Measurements from ENCODE around the gene BEST1. TPM values are rescaled to one million over a fixed set of nuclear protein-coding genes. Genes with fewer than 3 reads are reported as not detected.

Gene BEST1
- total RNA-seq, 1 donor, result 8.0 TPM

GRCh38 chr11:61959678-61960077 lies 9.5 kb downstream of the BEST1 start:
- Histone ChIP-seq H3K9me3 (ENCODE audit: low read depth, low read length) (no peaks in the 10 kb centered on the region), H3K27ac (ENCODE audit: low read depth, low read length) (no peak overlapping the region)
- TF ChIP-seq CTCF (IDR thresholded peaks at IDR 0.05; ENCODE audit: extremely low read depth, low read depth, low read length), result no peak

GRCh38 chr11:61960532-61960931 lies 10.4 kb downstream of the BEST1 start:
- Histone ChIP-seq H3K4me1 (ENCODE audit: insufficient read depth, low read length) (peaks cover 32% of the 10 kb centered on the region), H2AFZ (ENCODE audit: low read length) (no peak overlapping the region), H4K20me1 (ENCODE audit: insufficient read depth, low read length) (peaks cover 24% of the 10 kb centered on the region), H3K79me2 (ENCODE audit: insufficient read depth, low read length) (peaks cover 14% of the 10 kb centered on the region), H3K4me2 (ENCODE audit: insufficient read depth, low read length) (no peak overlapping the region), H3K9me3 (ENCODE audit: low read depth, low read length) (no peaks in the 10 kb centered on the region), H3K4me3 (ENCODE audit: insufficient read depth, low read length) (no peak overlapping the region), H3K36me3 (ENCODE audit: insufficient read depth, low read length) (peaks cover 28% of the 10 kb centered on the region), H3K27me3 (ENCODE audit: insufficient read depth, low read length) (no peaks in the 10 kb centered on the region), H3K27ac (ENCODE audit: low read depth, low read length) (no peak overlapping the region)
- TF ChIP-seq CTCF (IDR thresholded peaks at IDR 0.05; ENCODE audit: extremely low read depth, low read depth, low read length), result no peak
- DNase-seq (ENCODE audit: insufficient read length, low spot score, missing footprints), result no peak

More at GRCh38 chr11:61959678-61960077, 9.5 kb downstream of the BEST1 start:
- Histone ChIP-seq H3K27me3 (ENCODE audit: insufficient read depth, low read length) (no peaks in the 10 kb centered on the region), H3K4me3 (ENCODE audit: insufficient read depth, low read length) (no peak overlapping the region), H3K79me2 (ENCODE audit: insufficient read depth, low read length) (peaks cover 6% of the 10 kb centered on the region), H3K4me1 (ENCODE audit: insufficient read depth, low read length) (peaks cover 26% of the 10 kb centered on the region), H4K20me1 (ENCODE audit: insufficient read depth, low read length) (peaks cover 16% of the 10 kb centered on the region), H3K4me2 (ENCODE audit: insufficient read depth, low read length) (no peak overlapping the region), H3K36me3 (ENCODE audit: insufficient read depth, low read length) (peaks cover 19% of the 10 kb centered on the region), H2AFZ (ENCODE audit: low read length) (no peak overlapping the region)
- DNase-seq (ENCODE audit: insufficient read length, low spot score, missing footprints), result no peak

- Histone ChIP-seq H3K4me3 (ENCODE audit: insufficient read depth, low read length) (no peak overlapping the region), H4K20me1 (ENCODE audit: insufficient read depth, low read length) (peaks cover 36% of the 10 kb centered on the region), H3K79me2 (ENCODE audit: insufficient read depth, low read length) (peaks cover 20% of the 10 kb centered on the region), H3K9me3 (ENCODE audit: low read depth, low read length) (no peaks in the 10 kb centered on the region), H3K36me3 (ENCODE audit: insufficient read depth, low read length) (peaks cover 29% of the 10 kb centered on the region), H3K27ac (ENCODE audit: low read depth, low read length) (peak overlapping the region; percentile 62), H3K4me1 (ENCODE audit: insufficient read depth, low read length) (peaks cover 30% of the 10 kb centered on the region), H3K4me2 (ENCODE audit: insufficient read depth, low read length) (no peak overlapping the region), H3K27me3 (ENCODE audit: insufficient read depth, low read length) (no peaks in the 10 kb centered on the region), H2AFZ (ENCODE audit: low read length) (no peak overlapping the region)
- DNase-seq (ENCODE audit: insufficient read length, low spot score, missing footprints), result peak; percentile 87
- no peak for TF ChIP-seq CTCF (IDR thresholded peaks at IDR 0.05; ENCODE audit: extremely low read depth, low read depth, low read length)
Measured at GRCh38 chr11:61961570-61962212, 11.5 kb downstream of the BEST1 start.

GRCh38 chr11:61962213-61963015 lies 12.3 kb downstream of the BEST1 start:
- Histone ChIP-seq H3K9me3 (ENCODE audit: low read depth, low read length) (no peaks in the 10 kb centered on the region), H3K36me3 (ENCODE audit: insufficient read depth, low read length) (peaks cover 27% of the 10 kb centered on the region), H4K20me1 (ENCODE audit: insufficient read depth, low read length) (peaks cover 39% of the 10 kb centered on the region), H3K27me3 (ENCODE audit: insufficient read depth, low read length) (no peaks in the 10 kb centered on the region), H3K4me3 (ENCODE audit: insufficient read depth, low read length) (no peak overlapping the region), H2AFZ (ENCODE audit: low read length) (no peak overlapping the region), H3K79me2 (ENCODE audit: insufficient read depth, low read length) (peaks cover 25% of the 10 kb centered on the region), H3K27ac (ENCODE audit: low read depth, low read length) (peak overlapping the region; percentile 32), H3K4me2 (ENCODE audit: insufficient read depth, low read length) (no peak overlapping the region), H3K4me1 (ENCODE audit: insufficient read depth, low read length) (peaks cover 30% of the 10 kb centered on the region)
- TF ChIP-seq CTCF (IDR thresholded peaks at IDR 0.05; ENCODE audit: extremely low read depth, low read depth, low read length), result no peak
- DNase-seq (ENCODE audit: insufficient read length, low spot score, missing footprints), result no peak

Data from osteoblast (primary cell).